HL-60 (cell line): ENCODE results near the gene SLC34A1.

Experiments
- GABPA ChIP-seq: IDR thresholded peaks from 2 replicates; pipeline ENCODE4 v1.6.1; 2012; ENCODE audit warnings: low read depth
- POLR2AphosphoS5 ChIP-seq: IDR thresholded peaks from 2 replicates; pipeline ENCODE4 v1.6.1; 2012; ENCODE audit warnings: low read depth
- TF ChIP-seq, protein P1 (sequence below): IDR thresholded peaks from one replicate; pipeline ENCODE4 v1.5.1; 2011; ENCODE audit warnings: low read length, control low read depth, inconsistent platforms; ENCODE audit not compliant: insufficient read depth
- TF ChIP-seq, protein P2 (sequence below): IDR thresholded peaks from 2 replicates; pipeline ENCODE4 v1.6.1; 2012; ENCODE audit warnings: low read depth; ENCODE audit not compliant: insufficient replicate concordance

GRCh38 chr5:177405312-177405711 lies 21.1 kb downstream of the SLC34A1 start:
- TF ChIP-seq POLR2AphosphoS5 (no peak), GABPA (no peak)
- TF ChIP-seq, protein P1, sequence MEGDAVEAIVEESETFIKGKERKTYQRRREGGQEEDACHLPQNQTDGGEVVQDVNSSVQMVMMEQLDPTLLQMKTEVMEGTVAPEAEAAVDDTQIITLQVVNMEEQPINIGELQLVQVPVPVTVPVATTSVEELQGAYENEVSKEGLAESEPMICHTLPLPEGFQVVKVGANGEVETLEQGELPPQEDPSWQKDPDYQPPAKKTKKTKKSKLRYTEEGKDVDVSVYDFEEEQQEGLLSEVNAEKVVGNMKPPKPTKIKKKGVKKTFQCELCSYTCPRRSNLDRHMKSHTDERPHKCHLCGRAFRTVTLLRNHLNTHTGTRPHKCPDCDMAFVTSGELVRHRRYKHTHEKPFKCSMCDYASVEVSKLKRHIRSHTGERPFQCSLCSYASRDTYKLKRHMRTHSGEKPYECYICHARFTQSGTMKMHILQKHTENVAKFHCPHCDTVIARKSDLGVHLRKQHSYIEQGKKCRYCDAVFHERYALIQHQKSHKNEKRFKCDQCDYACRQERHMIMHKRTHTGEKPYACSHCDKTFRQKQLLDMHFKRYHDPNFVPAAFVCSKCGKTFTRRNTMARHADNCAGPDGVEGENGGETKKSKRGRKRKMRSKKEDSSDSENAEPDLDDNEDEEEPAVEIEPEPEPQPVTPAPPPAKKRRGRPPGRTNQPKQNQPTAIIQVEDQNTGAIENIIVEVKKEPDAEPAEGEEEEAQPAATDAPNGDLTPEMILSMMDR, result no peak
- TF ChIP-seq, protein P2, sequence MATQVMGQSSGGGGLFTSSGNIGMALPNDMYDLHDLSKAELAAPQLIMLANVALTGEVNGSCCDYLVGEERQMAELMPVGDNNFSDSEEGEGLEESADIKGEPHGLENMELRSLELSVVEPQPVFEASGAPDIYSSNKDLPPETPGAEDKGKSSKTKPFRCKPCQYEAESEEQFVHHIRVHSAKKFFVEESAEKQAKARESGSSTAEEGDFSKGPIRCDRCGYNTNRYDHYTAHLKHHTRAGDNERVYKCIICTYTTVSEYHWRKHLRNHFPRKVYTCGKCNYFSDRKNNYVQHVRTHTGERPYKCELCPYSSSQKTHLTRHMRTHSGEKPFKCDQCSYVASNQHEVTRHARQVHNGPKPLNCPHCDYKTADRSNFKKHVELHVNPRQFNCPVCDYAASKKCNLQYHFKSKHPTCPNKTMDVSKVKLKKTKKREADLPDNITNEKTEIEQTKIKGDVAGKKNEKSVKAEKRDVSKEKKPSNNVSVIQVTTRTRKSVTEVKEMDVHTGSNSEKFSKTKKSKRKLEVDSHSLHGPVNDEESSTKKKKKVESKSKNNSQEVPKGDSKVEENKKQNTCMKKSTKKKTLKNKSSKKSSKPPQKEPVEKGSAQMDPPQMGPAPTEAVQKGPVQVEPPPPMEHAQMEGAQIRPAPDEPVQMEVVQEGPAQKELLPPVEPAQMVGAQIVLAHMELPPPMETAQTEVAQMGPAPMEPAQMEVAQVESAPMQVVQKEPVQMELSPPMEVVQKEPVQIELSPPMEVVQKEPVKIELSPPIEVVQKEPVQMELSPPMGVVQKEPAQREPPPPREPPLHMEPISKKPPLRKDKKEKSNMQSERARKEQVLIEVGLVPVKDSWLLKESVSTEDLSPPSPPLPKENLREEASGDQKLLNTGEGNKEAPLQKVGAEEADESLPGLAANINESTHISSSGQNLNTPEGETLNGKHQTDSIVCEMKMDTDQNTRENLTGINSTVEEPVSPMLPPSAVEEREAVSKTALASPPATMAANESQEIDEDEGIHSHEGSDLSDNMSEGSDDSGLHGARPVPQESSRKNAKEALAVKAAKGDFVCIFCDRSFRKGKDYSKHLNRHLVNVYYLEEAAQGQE, result no peak
